Cardiac muscle cell (in vitro differentiated cells and primary cell): ENCODE measurements around the gene CHN2. TPM values are rescaled to one million over a fixed set of nuclear protein-coding genes. Genes with fewer than 3 reads are reported as not detected.

Experiments used
- DNase-seq, 2 donors: peaks; one replicate each; pipeline versions ENCODE4 v3.0.0 to v3.0.0-alpha.2; 2010 to 2017; ENCODE audit warnings: low read depth in 1 of 2, low spot score in 1 of 2
- H3K27ac ChIP-seq: fragments of 200-600 bp; sonication (generic); 2 replicates; pipeline ENCODE4 v1.5.1; 2016
- H3K27me3 ChIP-seq: fragments of 200-600 bp; sonication (generic); 2 replicates; pipeline ENCODE4 v1.6.0; 2016; ENCODE audit warnings: control low read depth
- H3K36me3 ChIP-seq: fragments of 200-600 bp; sonication (generic); 2 replicates; pipeline ENCODE4 v1.5.1; 2016; ENCODE audit warnings: control low read depth
- H3K4me1 ChIP-seq: fragments of 200-600 bp; sonication (generic); 2 replicates; pipeline ENCODE4 v1.8.1; 2017; ENCODE audit warnings: low read depth, mild to moderate bottlenecking, mixed run types
- H3K4me3 ChIP-seq: fragments of 200-600 bp; sonication (generic); 2 replicates; pipeline ENCODE4 v1.5.1; 2016; ENCODE audit warnings: mild to moderate bottlenecking
- H3K9me3 ChIP-seq: fragments of 200-600 bp; sonication (generic); 2 replicates; pipeline ENCODE4 v1.5.1; 2017; ENCODE audit warnings: low read depth, mild to moderate bottlenecking, control low read depth
- polyA plus RNA-seq: library from polyadenylated mRNA; unstranded; fragments of >200 nt; fragmentation: Nextera tagmentation; extraction: Ambion mirVana; gene quantifications from 2 replicates; pipeline ENCODE4 v1.2.1, GENCODE V29; 2016
- total RNA-seq: library from RNA; depleted of rRNA; stranded (reverse); fragments of >200 nt; gene quantifications from 2 replicates; pipeline ENCODE4 v1.2.3, GENCODE V29; 2016
- TF ChIP-seq, protein P1 (sequence below): IDR thresholded peaks from 2 replicates; pipeline ENCODE4 v1.5.1; 2012; ENCODE audit warnings: low read depth, mild to moderate bottlenecking, low read length

The CHN2 gene
- total and polyA plus RNA-seq, 2 experiments from 2014 or later, result 16.0 to 30.5 TPM

DNA sequence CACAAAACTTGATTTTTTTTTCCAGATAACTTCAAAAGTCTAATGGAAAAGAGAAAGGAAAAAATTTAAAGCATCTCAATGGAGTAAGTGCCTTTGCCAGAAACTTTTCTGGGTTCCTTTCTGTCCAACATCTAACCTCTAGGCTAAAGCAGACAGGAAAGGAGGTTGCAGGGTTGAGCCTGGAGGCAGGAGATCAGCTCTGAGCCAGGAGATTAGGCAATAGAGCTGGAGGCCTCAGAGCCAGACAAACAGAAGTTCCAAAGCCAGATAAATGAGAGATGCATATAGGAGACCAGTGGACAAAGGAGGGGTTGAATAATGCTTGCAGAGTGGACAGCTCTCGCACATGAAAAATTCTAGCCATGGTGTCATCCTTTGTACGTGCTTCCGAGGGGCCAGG is 42.9 kb downstream of the CHN2 start:
- H3K4me3 ChIP-seq, result no peak overlapping the region
- no peak overlapping the region for H3K27ac ChIP-seq
- no peaks in the 10 kb centered on the region for H3K27me3 ChIP-seq
- no peaks in the 10 kb centered on the region for H3K4me1 ChIP-seq
- TF ChIP-seq, protein P1, sequence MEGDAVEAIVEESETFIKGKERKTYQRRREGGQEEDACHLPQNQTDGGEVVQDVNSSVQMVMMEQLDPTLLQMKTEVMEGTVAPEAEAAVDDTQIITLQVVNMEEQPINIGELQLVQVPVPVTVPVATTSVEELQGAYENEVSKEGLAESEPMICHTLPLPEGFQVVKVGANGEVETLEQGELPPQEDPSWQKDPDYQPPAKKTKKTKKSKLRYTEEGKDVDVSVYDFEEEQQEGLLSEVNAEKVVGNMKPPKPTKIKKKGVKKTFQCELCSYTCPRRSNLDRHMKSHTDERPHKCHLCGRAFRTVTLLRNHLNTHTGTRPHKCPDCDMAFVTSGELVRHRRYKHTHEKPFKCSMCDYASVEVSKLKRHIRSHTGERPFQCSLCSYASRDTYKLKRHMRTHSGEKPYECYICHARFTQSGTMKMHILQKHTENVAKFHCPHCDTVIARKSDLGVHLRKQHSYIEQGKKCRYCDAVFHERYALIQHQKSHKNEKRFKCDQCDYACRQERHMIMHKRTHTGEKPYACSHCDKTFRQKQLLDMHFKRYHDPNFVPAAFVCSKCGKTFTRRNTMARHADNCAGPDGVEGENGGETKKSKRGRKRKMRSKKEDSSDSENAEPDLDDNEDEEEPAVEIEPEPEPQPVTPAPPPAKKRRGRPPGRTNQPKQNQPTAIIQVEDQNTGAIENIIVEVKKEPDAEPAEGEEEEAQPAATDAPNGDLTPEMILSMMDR, result no peak
- H3K9me3 ChIP-seq, result no peaks in the 10 kb centered on the region
- peak in 1 of 2 donors; percentile 44 for DNase-seq
- no peaks in the 10 kb centered on the region for H3K36me3 ChIP-seq

DNA sequence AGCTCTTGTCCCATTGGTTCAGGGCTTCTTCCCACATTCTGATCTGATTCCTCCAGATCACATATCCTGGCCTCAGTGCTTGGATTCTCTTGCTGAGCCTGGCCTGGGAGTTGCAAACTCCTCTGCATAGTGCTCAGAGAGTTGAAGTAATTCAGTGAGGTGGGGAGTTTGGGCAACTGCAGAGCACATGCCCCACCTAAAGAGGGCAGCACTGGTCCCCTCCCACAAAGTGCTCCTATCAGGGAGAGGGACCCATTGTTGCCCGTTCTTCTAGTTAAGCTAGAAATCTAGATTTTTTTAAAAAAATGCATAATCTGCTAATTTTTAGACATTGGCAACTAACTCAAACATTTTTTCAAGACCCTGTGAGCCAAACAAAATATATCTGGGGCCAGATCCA is 45.1 kb downstream of the CHN2 start:
- no peaks in the 10 kb centered on the region for H3K36me3 ChIP-seq
- no peak for DNase-seq
- H3K27ac ChIP-seq, result no peak overlapping the region
- H3K27me3 ChIP-seq, result no peaks in the 10 kb centered on the region
- no peaks in the 10 kb centered on the region for H3K4me1 ChIP-seq
- no peak overlapping the region for H3K4me3 ChIP-seq
- TF ChIP-seq, protein P1, result peak; percentile 44
- H3K9me3 ChIP-seq, result no peaks in the 10 kb centered on the region

DNA sequence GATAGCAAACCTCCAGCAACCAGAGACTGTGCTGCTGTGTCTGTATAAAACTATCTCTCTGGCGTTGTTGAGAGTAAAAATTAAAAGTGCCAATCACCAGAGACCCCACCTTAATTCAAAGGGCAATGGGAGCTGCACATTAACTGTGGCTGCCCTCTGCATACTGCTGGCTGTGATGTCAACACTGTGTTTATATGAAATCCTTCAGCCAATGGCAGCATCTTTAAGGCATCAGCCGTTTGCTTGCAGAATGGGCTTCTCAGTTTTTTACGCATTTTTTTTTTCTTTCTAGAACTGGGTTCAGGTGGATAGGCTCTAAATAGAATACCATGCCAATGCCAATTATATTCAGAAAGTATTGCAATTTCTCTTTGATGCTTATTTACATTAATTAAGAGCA is 47.7 kb downstream of the CHN2 start:
- no peaks in the 10 kb centered on the region for H3K36me3 ChIP-seq
- no peaks in the 10 kb centered on the region for H3K27me3 ChIP-seq
- no peaks in the 10 kb centered on the region for H3K9me3 ChIP-seq
- H3K4me3 ChIP-seq, result no peak overlapping the region
- DNase-seq, result no peak
- no peak overlapping the region for H3K27ac ChIP-seq
- no peaks in the 10 kb centered on the region for H3K4me1 ChIP-seq
- TF ChIP-seq, protein P1, result no peak

DNA sequence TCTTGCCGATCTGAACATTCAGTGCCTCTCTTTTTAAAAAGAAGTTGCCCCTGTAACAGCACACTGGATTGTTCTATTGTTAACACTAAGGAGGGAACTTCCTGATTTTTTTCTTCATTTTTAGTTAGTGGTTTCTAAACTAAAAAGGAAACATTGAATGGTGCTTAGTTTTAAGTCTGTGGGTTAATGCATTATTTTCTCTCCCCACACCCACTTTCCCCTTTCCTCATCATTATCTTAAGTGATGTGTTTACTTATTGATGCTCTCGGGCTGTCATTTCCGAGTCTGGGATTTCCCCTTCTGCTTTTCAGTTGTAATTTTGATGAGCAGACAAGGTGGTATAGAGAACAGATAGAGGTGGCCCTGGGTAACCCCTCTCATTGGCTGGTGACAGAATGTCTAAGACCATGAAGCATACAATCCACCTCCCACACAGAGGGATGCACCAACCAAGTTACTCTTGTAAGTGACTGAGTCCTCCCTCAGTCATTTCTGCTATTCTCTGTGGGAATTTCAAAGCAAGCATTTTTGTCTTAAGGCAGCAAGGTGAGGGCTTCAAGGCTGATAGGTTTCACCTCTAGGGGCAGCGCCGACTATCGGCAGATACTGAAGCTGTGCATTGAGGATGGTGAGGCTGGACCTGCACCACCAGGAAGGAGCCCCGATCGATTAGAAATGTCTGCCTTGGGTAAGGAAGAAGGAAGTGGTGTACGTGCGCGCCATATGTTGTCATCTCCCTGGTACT is 49.5 kb downstream of the CHN2 start:
- no peaks in the 10 kb centered on the region for H3K27me3 ChIP-seq
- DNase-seq, result no peak
- TF ChIP-seq, protein P1, result no peak
- H3K4me3 ChIP-seq, result no peak overlapping the region
- H3K4me1 ChIP-seq, result no peaks in the 10 kb centered on the region
- no peaks in the 10 kb centered on the region for H3K9me3 ChIP-seq
- H3K36me3 ChIP-seq, result no peaks in the 10 kb centered on the region
- no peak overlapping the region for H3K27ac ChIP-seq

- Histone ChIP-seq H3K27me3 (no peaks in the 10 kb centered on the region), H3K36me3 (no peaks in the 10 kb centered on the region), H3K27ac (no peak overlapping the region), H3K4me1 (no peaks in the 10 kb centered on the region), H3K4me3 (no peak overlapping the region), H3K9me3 (no peaks in the 10 kb centered on the region)
- DNase-seq, result no peak
- TF ChIP-seq, protein P1, result no peak
Observed at GRCh38 chr7:29247224-29247962, 52.8 kb downstream of the CHN2 start.
